Glutamatergic neuron (in vitro differentiated cells): ENCODE measurements around the gene CRISP1. TPM values are rescaled to one million over a fixed set of nuclear protein-coding genes. Genes with fewer than 3 reads are reported as not detected.
"Not testable (repeated sequence)": the region's sequence is repeated elsewhere in the genome, so short reads cannot be mapped to it uniquely, and the experiment has no call there.

Source experiments
- DNase-seq: peaks from one replicate; pipeline ENCODE4 v3.0.0; 2022
- H3K27ac Mint-ChIP-seq: one replicate; pipeline ENCODE4 v1.8.0; 2020; ENCODE audit warnings: mild to moderate bottlenecking, mixed read lengths, inconsistent platforms; ENCODE audit not compliant: unreplicated experiment
- H3K27me3 Mint-ChIP-seq: one replicate; pipeline ENCODE4 v1.8.0; 2020; ENCODE audit warnings: mild to moderate bottlenecking, moderate library complexity, mixed read lengths, inconsistent platforms; ENCODE audit not compliant: unreplicated experiment
- H3K36me3 Mint-ChIP-seq: one replicate; pipeline ENCODE4 v1.8.0; 2020; ENCODE audit warnings: mild to moderate bottlenecking, mixed read lengths, inconsistent platforms; ENCODE audit not compliant: unreplicated experiment
- H3K4me1 Mint-ChIP-seq: one replicate; pipeline ENCODE4 v1.8.0; 2020; ENCODE audit warnings: mild to moderate bottlenecking, low read depth, mixed read lengths, inconsistent platforms; ENCODE audit not compliant: unreplicated experiment
- H3K4me3 Mint-ChIP-seq: one replicate; pipeline ENCODE4 v1.8.0; 2020; ENCODE audit warnings: mild to moderate bottlenecking, mixed read lengths, inconsistent platforms; ENCODE audit not compliant: unreplicated experiment
- H3K9me3 Mint-ChIP-seq: one replicate; pipeline ENCODE4 v1.8.0; 2020; ENCODE audit warnings: mild to moderate bottlenecking, moderate library complexity, mixed read lengths, inconsistent platforms; ENCODE audit not compliant: unreplicated experiment
- CTCF ChIP-seq: fragments of 200-600 bp; sonication (generic); IDR thresholded peaks from one replicate; pipeline ENCODE4 v1.5.0; 2021; ENCODE audit not compliant: partially characterized antibody, unreplicated experiment
- total RNA-seq: library from RNA; stranded (reverse); fragmentation: NEBNext Ultra II Directional; extraction: Animal tissue kit (Norgen Biotek cat#: 25700); gene quantifications from one replicate; pipeline ENCODE4 v1.2.1, GENCODE V29; 2021; ENCODE audit not compliant: unreplicated experiment

CRISP1 gene
- total RNA-seq, 1 donor from 2014 or later: not detected

GRCh38 chr6:49909563-49909962 lies 43.2 kb upstream of the CRISP1 start:
- peaks cover 4% of the 10 kb centered on the region for H3K36me3 Mint-ChIP-seq
- peaks cover 8% of the 10 kb centered on the region for H3K9me3 Mint-ChIP-seq
- peak overlapping the region; percentile 73 for H3K27ac Mint-ChIP-seq
- H3K27me3 Mint-ChIP-seq: peaks cover 8% of the 10 kb centered on the region
- DNase-seq: no peak
- H3K4me3 Mint-ChIP-seq: no peak overlapping the region
- H3K4me1 Mint-ChIP-seq: peaks cover 63% of the 10 kb centered on the region
- no peak for TF ChIP-seq CTCF

- peak overlapping the region; percentile 34 for H3K4me3 Mint-ChIP-seq
- H3K27ac Mint-ChIP-seq: peak overlapping the region; percentile 97
- DNase-seq: peak; percentile 70
- H3K4me1 Mint-ChIP-seq: peaks cover 43% of the 10 kb centered on the region
- H3K36me3 Mint-ChIP-seq: peaks cover 4% of the 10 kb centered on the region
- TF ChIP-seq CTCF: no peak
- H3K27me3 Mint-ChIP-seq: peaks cover 5% of the 10 kb centered on the region
- peaks cover 8% of the 10 kb centered on the region for H3K9me3 Mint-ChIP-seq
These were observed 40.2 kb upstream of the CRISP1 start for GRCh38 chr6:49906526-49906925.

GRCh38 chr6:49905296-49905695 lies 39.0 kb upstream of the CRISP1 start:
- H3K4me1 Mint-ChIP-seq: peaks cover 37% of the 10 kb centered on the region
- no peak for DNase-seq
- peak overlapping the region; percentile 29 for H3K27ac Mint-ChIP-seq
- no peak for TF ChIP-seq CTCF
- H3K4me3 Mint-ChIP-seq: no peak overlapping the region
- H3K36me3 Mint-ChIP-seq: peaks cover 4% of the 10 kb centered on the region
- H3K9me3 Mint-ChIP-seq: peaks cover 6% of the 10 kb centered on the region
- peaks cover 5% of the 10 kb centered on the region for H3K27me3 Mint-ChIP-seq

GRCh38 chr6:49902856-49903255 lies 36.5 kb upstream of the CRISP1 start:
- no peak for DNase-seq
- no peak for TF ChIP-seq CTCF
- H3K9me3 Mint-ChIP-seq: peaks cover 6% of the 10 kb centered on the region
- peaks cover 24% of the 10 kb centered on the region for H3K4me1 Mint-ChIP-seq
- no peak overlapping the region for H3K27ac Mint-ChIP-seq
- H3K4me3 Mint-ChIP-seq: no peak overlapping the region
- H3K36me3 Mint-ChIP-seq: peaks cover 4% of the 10 kb centered on the region
- H3K27me3 Mint-ChIP-seq: peaks cover 5% of the 10 kb centered on the region

GRCh38 chr6:49898904-49899566 lies 32.7 kb upstream of the CRISP1 start:
- Mint-ChIP-seq H3K27me3 (no peaks in the 10 kb centered on the region), H3K36me3 (no peaks in the 10 kb centered on the region), H3K27ac (no peak overlapping the region), H3K4me3 (no peak overlapping the region), H3K9me3 (no peaks in the 10 kb centered on the region), H3K4me1 (peaks cover 1% of the 10 kb centered on the region)
- no peak for TF ChIP-seq CTCF
- DNase-seq: no peak

GRCh38 chr6:49895553-49895952 lies 29.2 kb upstream of the CRISP1 start:
- H3K4me1 Mint-ChIP-seq, H3K9me3 Mint-ChIP-seq, H3K27me3 Mint-ChIP-seq, H3K4me3 Mint-ChIP-seq, DNase-seq, H3K27ac Mint-ChIP-seq, H3K36me3 Mint-ChIP-seq: not testable (repeated sequence)
